Activated naive CD4-positive, alpha-beta T cell treated with anti-CD3 and anti-CD28 coated beads, Interleukin-2, amount 10 ng/mL, durations not matched to agents 7 days and 5 days (primary cell): ENCODE measurements around the gene C16orf78.

ENCODE experiments used
- CTCF ChIA-PET: fragments of 350-600 bp; sonication (Branson Sonifier 250); formaldehyde crosslinking; loops from one replicate; lab custom pipeline; 2021; ENCODE audit warnings: antibody characterized with exemption; lab: Charles Lee
- DNase-seq: peaks from one replicate; pipeline ENCODE4 v3.0.0-alpha.2; 2020
- H3K27ac Mint-ChIP-seq: one replicate; pipeline ENCODE4 v1.8.0; 2021; ENCODE audit warnings: mild to moderate bottlenecking, moderate library complexity, mixed read lengths
- H3K27me3 Mint-ChIP-seq: one replicate; pipeline ENCODE4 v1.8.0; 2021; ENCODE audit warnings: mild to moderate bottlenecking, mixed read lengths
- H3K36me3 Mint-ChIP-seq: one replicate; pipeline ENCODE4 v1.8.0; 2021; ENCODE audit warnings: mixed read lengths
- H3K4me1 Mint-ChIP-seq: one replicate; pipeline ENCODE4 v1.8.0; 2021; ENCODE audit warnings: mixed read lengths
- H3K4me3 Mint-ChIP-seq: one replicate; pipeline ENCODE4 v1.8.0; 2021; ENCODE audit warnings: mild to moderate bottlenecking, moderate library complexity, mixed read lengths
- H3K9me3 Mint-ChIP-seq: one replicate; pipeline ENCODE4 v1.8.0; 2021; ENCODE audit warnings: mixed read lengths

Gene C16orf78

DNA sequence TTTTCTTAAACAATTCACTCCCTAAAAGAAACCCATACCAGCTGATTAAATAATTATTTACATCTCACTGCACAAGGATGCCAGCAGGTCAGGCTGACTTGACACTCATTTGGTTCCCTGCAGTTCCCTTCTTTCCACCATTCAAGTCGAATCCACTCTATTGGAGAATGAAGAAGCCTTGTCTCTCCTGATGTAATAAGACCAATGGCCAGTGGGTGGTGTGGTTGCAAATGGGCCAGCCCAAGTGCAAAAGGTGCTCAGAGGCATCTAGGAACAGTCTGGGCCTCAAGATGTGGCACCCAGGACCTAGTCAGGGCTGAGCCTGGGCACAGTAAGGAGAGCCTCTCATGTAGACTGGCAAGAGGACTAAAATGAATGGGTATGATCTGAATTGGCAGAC, 9.3 kb downstream of the C16orf78 start:
- Mint-ChIP-seq H3K27ac (no peak overlapping the region), H3K27me3 (no peaks in the 10 kb centered on the region), H3K4me3 (no peak overlapping the region), H3K4me1 (no peaks in the 10 kb centered on the region), H3K36me3 (no peaks in the 10 kb centered on the region), H3K9me3 (no peaks in the 10 kb centered on the region)
- CTCF ChIA-PET = no interaction called here
- DNase-seq = no peak

DNA sequence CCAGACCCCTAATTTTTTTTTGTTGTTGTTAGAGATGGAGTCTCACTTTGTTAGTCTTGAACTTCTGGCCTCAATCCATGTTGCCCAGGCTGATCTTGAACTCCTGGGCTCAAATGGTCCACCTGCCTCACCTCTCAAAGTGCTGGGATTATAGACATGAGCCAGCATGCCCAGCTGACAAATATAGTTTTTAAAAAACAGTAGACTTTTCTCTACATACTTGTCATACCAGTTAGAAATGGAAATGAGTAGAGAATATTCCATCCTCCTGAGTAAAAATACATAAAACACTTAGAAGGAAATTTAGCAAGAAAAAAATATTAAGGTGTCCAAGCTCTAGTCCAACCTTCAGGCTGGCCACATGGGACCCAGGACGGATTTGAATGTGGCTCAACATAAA, 21.4 kb downstream of the C16orf78 start:
- H3K27ac Mint-ChIP-seq = no peak overlapping the region
- CTCF ChIA-PET = no interaction called here
- no peaks in the 10 kb centered on the region for H3K4me1 Mint-ChIP-seq
- no peaks in the 10 kb centered on the region for H3K36me3 Mint-ChIP-seq
- DNase-seq = no peak
- H3K27me3 Mint-ChIP-seq = peaks cover 27% of the 10 kb centered on the region
- H3K9me3 Mint-ChIP-seq = no peaks in the 10 kb centered on the region
- no peak overlapping the region for H3K4me3 Mint-ChIP-seq

GRCh38 chr16:49396206-49396720, 22.7 kb downstream of the C16orf78 start:
- DNase-seq = no peak
- H3K27me3 Mint-ChIP-seq = peaks cover 27% of the 10 kb centered on the region
- H3K9me3 Mint-ChIP-seq = no peaks in the 10 kb centered on the region
- H3K4me1 Mint-ChIP-seq = no peaks in the 10 kb centered on the region
- H3K4me3 Mint-ChIP-seq = no peak overlapping the region
- CTCF ChIA-PET = interaction anchor here (1.3 kb wide), 1 partner anchor 12 kb away, joined by 3 read pairs; no protein-coding TSS in a partner anchor
- H3K36me3 Mint-ChIP-seq = no peaks in the 10 kb centered on the region
- no peak overlapping the region for H3K27ac Mint-ChIP-seq

DNA sequence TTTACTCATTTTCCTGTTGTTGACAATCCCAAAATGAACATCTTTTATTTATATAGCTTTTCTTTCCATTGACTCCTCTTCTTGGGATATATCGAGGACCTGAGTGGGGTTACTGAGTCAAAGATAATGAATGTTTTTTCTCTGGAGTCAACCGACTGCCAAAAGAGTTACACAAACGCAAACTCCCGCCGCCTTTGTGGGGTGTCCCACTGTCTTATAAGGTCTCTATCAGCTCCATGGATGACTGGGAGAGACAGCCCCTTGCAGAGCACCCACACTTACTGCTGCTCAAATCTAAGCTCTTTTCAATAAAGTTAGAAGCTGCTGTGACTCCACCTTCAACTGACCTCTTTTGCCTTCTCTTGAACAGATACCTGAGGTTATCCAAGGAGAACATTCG, 25.2 kb downstream of the C16orf78 start:
- H3K36me3 Mint-ChIP-seq = no peaks in the 10 kb centered on the region
- H3K27me3 Mint-ChIP-seq = peaks cover 27% of the 10 kb centered on the region
- peaks cover 5% of the 10 kb centered on the region for H3K9me3 Mint-ChIP-seq
- no peak overlapping the region for H3K27ac Mint-ChIP-seq
- CTCF ChIA-PET = no interaction called here
- no peak for DNase-seq
- H3K4me3 Mint-ChIP-seq = no peak overlapping the region
- H3K4me1 Mint-ChIP-seq = no peaks in the 10 kb centered on the region

DNA sequence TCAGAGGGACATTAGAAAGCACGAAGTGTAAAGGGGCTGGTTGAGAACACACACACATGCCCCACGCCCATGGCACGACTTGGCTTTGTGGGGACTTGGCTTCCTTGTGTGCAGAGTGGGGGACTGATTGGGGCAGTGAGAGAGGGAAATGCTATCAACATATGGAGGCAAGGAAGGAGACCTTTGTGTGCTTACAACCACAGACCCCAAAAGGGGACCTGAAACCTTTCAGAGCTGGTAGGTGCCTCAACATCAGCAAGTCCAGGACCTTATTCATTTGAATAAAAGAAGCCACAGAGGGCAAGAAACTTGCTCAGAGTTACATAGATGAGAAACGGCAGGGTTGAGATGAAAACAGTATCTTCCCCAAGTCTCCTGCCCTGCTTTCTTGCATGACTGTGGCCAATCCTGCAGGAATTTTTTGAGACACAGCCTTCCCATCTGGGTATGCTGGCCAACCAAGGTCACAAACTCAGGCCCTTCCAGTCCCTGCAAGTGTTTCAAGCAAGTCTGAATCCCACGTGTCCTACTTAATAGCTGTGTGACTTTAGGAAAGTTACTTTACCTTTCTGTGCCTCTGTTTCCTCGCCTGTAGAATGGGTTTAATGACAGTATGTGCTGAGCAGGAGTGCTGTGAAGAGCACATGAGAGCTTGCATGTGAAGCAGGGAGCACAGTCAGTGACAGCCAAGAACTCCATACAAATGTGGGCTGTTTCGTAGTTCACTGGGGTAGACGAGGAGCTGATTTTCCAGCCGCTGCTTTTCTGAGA, 26.2 kb downstream of the C16orf78 start:
- peaks cover 29% of the 10 kb centered on the region for H3K27me3 Mint-ChIP-seq
- H3K4me1 Mint-ChIP-seq = no peaks in the 10 kb centered on the region
- no peak for DNase-seq
- H3K36me3 Mint-ChIP-seq = no peaks in the 10 kb centered on the region
- H3K4me3 Mint-ChIP-seq = no peak overlapping the region
- H3K27ac Mint-ChIP-seq = no peak overlapping the region
- peaks cover 5% of the 10 kb centered on the region for H3K9me3 Mint-ChIP-seq
- CTCF ChIA-PET = no interaction called here

DNA sequence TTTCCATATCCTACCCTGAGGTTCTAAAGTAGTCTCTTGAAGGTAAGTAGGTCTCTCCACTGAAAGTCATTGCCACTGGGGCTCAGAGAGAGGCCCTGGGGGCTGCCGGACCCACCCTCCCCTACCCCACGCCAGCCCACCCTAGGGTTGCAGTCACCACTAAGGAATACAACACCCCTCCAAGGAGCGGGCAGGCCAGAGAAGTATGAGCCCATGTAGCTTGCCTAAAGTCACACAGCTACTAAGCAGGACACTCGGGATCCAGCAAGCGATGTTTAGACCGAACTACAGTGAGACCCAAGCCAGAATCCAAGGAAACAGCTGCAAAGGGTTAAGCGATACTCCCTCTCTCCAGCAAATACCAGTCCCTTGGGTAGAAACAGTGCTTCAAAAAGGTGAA, 27.0 kb downstream of the C16orf78 start:
- no peak overlapping the region for H3K4me3 Mint-ChIP-seq
- no peak overlapping the region for H3K27ac Mint-ChIP-seq
- H3K27me3 Mint-ChIP-seq = peaks cover 28% of the 10 kb centered on the region
- CTCF ChIA-PET = no interaction called here
- peaks cover 5% of the 10 kb centered on the region for H3K9me3 Mint-ChIP-seq
- DNase-seq = no peak
- H3K4me1 Mint-ChIP-seq = no peaks in the 10 kb centered on the region
- no peaks in the 10 kb centered on the region for H3K36me3 Mint-ChIP-seq

GRCh38 chr16:49405123-49405522, 31.5 kb downstream of the C16orf78 start:
- CTCF ChIA-PET = interaction anchor here (1.2 to 1.3 kb wide), 2 partner anchors 188 to 478 kb away, joined by 3 read pairs; no protein-coding TSS in a partner anchor
- Mint-ChIP-seq H3K27me3 (peaks cover 16% of the 10 kb centered on the region), H3K27ac (no peak overlapping the region), H3K4me3 (no peak overlapping the region), H3K4me1 (no peaks in the 10 kb centered on the region), H3K9me3 (peaks cover 5% of the 10 kb centered on the region), H3K36me3 (no peaks in the 10 kb centered on the region)
- no peak for DNase-seq

DNA sequence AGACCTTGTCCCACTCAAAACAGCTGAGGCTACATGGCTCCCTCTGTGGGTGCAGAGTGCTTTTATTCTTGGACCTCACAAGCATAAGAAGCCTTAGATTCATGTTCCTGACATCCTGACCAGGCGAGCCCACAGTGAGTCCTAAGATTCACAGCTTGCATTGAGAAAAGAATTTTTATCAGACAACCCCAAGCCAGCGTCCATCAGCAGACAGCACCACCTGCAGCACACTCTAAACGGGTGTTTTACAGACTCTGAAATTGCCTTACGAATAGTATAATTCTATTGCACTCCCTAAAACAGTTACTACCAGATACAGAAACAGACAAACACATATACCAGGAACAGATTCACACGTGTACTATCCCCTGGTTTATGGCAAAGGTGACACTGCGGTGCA, 31.9 kb downstream of the C16orf78 start:
- no peak overlapping the region for H3K4me3 Mint-ChIP-seq
- H3K9me3 Mint-ChIP-seq = peaks cover 5% of the 10 kb centered on the region
- H3K27ac Mint-ChIP-seq = no peak overlapping the region
- no peaks in the 10 kb centered on the region for H3K36me3 Mint-ChIP-seq
- H3K4me1 Mint-ChIP-seq = no peaks in the 10 kb centered on the region
- H3K27me3 Mint-ChIP-seq = peaks cover 16% of the 10 kb centered on the region
- CTCF ChIA-PET = interaction anchor here (1.2 to 1.3 kb wide), 3 partner anchors 188 to 477 kb away, joined by 3 read pairs; no protein-coding TSS in a partner anchor
- no peak for DNase-seq

GRCh38 chr16:49407873-49408550, 34.4 kb downstream of the C16orf78 start:
- Mint-ChIP-seq H3K27ac (no peak overlapping the region), H3K36me3 (no peaks in the 10 kb centered on the region), H3K27me3 (peaks cover 12% of the 10 kb centered on the region), H3K4me3 (no peak overlapping the region), H3K9me3 (peaks cover 2% of the 10 kb centered on the region), H3K4me1 (no peaks in the 10 kb centered on the region)
- peak; percentile 80 for DNase-seq
- CTCF ChIA-PET = interaction anchor here (0.6 to 2.3 kb wide), 17 partner anchors 10 to 1415 kb away, joined by 3 to 16 read pairs (median 3); no protein-coding TSS in a partner anchor

GRCh38 chr16:49409121-49409520, 35.5 kb downstream of the C16orf78 start:
- no peak for DNase-seq
- Mint-ChIP-seq H3K4me3 (no peak overlapping the region), H3K27me3 (peaks cover 17% of the 10 kb centered on the region), H3K36me3 (no peaks in the 10 kb centered on the region), H3K9me3 (no peaks in the 10 kb centered on the region), H3K4me1 (no peaks in the 10 kb centered on the region), H3K27ac (no peak overlapping the region)
- CTCF ChIA-PET = interaction anchor here (1.9 to 2.3 kb wide), 2 partner anchors 184 to 468 kb away, joined by 12 to 16 read pairs; no protein-coding TSS in a partner anchor

DNA sequence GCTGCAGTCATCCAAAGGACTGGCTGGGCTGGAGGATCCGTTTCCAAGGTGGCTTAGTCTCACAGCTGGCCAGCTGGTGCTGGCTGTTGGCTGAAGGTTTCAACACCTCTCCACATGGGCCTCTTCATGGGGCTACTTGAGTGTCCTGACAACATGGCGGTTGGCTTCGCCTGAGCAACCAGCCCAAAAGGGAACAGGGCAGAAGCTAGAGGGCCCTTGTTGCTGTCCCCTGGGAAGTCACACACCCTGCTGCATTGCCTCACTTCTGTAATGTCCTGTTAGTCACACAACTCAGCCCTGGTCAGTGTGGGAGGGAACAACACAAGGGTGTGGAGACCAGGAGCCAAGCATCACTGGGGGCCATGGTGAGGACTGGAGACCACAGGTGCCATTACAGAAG, 36.6 kb downstream of the C16orf78 start:
- no peaks in the 10 kb centered on the region for H3K9me3 Mint-ChIP-seq
- no peak overlapping the region for H3K4me3 Mint-ChIP-seq
- peaks cover 9% of the 10 kb centered on the region for H3K27me3 Mint-ChIP-seq
- no peaks in the 10 kb centered on the region for H3K36me3 Mint-ChIP-seq
- no peak overlapping the region for H3K27ac Mint-ChIP-seq
- no peaks in the 10 kb centered on the region for H3K4me1 Mint-ChIP-seq
- DNase-seq = no peak
- CTCF ChIA-PET = interaction anchor here (1.3 kb wide), 1 partner anchor 183 kb away, joined by 4 read pairs; no protein-coding TSS in a partner anchor

- Mint-ChIP-seq H3K36me3 (no peaks in the 10 kb centered on the region), H3K4me1 (no peaks in the 10 kb centered on the region), H3K9me3 (no peaks in the 10 kb centered on the region), H3K27ac (no peak overlapping the region), H3K27me3 (peaks cover 9% of the 10 kb centered on the region), H3K4me3 (no peak overlapping the region)
- no peak for DNase-seq
- CTCF ChIA-PET = interaction anchor here (1.3 kb wide), 1 partner anchor 182 kb away, joined by 4 read pairs; no protein-coding TSS in a partner anchor
These were observed 37.7 kb downstream of the C16orf78 start for GRCh38 chr16:49411121-49411970.

GRCh38 chr16:49414671-49415070, 41.1 kb downstream of the C16orf78 start:
- no peak overlapping the region for H3K27ac Mint-ChIP-seq
- no peaks in the 10 kb centered on the region for H3K4me1 Mint-ChIP-seq
- H3K4me3 Mint-ChIP-seq = no peak overlapping the region
- CTCF ChIA-PET = no interaction called here
- DNase-seq = no peak
- H3K36me3 Mint-ChIP-seq = no peaks in the 10 kb centered on the region
- H3K9me3 Mint-ChIP-seq = no peaks in the 10 kb centered on the region
- peaks cover 7% of the 10 kb centered on the region for H3K27me3 Mint-ChIP-seq

GRCh38 chr16:49415083-49415482, 41.5 kb downstream of the C16orf78 start:
- no peaks in the 10 kb centered on the region for H3K4me1 Mint-ChIP-seq
- no peak for DNase-seq
- H3K27me3 Mint-ChIP-seq = peaks cover 8% of the 10 kb centered on the region
- no peaks in the 10 kb centered on the region for H3K36me3 Mint-ChIP-seq
- no peaks in the 10 kb centered on the region for H3K9me3 Mint-ChIP-seq
- H3K4me3 Mint-ChIP-seq = no peak overlapping the region
- CTCF ChIA-PET = no interaction called here
- no peak overlapping the region for H3K27ac Mint-ChIP-seq
